ENCODE data around the gene EHBP1.
"Not testable (repeated sequence)": the region's sequence is repeated elsewhere in the genome, so short reads cannot be mapped to it uniquely, and the experiment has no call there.

The EHBP1 gene

GRCh38 chr2:63015389-63015788 is 309.9 kb downstream of the EHBP1 start:
- no peak for DNase-seq (ENCODE audit: low read depth in 2 of 2)

GRCh38 chr2:63018439-63018838 is 312.9 kb downstream of the EHBP1 start:
- no peak for DNase-seq (ENCODE audit: low read depth in 2 of 2)

GRCh38 chr2:63019686-63020085 is 314.2 kb downstream of the EHBP1 start:
- not testable (repeated sequence) for DNase-seq (ENCODE audit: low read depth in 2 of 2)

GRCh38 chr2:63023444-63023843 is 317.9 kb downstream of the EHBP1 start:
- DNase-seq (ENCODE audit: low read depth in 2 of 2) = no peak

- no peak for DNase-seq (ENCODE audit: low read depth in 2 of 2)
These were observed 321.7 kb downstream of the EHBP1 start for GRCh38 chr2:63027220-63027619.

- DNase-seq (ENCODE audit: low read depth in 2 of 2) = no peak
These were observed 323.5 kb downstream of the EHBP1 start for GRCh38 chr2:63029058-63029457.

GRCh38 chr2:63034526-63034925 is 329.0 kb downstream of the EHBP1 start:
- no peak for DNase-seq (ENCODE audit: low read depth in 2 of 2)

- DNase-seq (ENCODE audit: low read depth in 2 of 2) = no peak
These were observed 329.7 kb downstream of the EHBP1 start for GRCh38 chr2:63035169-63035568.

GRCh38 chr2:63035660-63036059 is 330.1 kb downstream of the EHBP1 start:
- no peak for DNase-seq (ENCODE audit: low read depth in 2 of 2)

- DNase-seq (ENCODE audit: low read depth in 2 of 2) = no peak
These were observed 332.5 kb downstream of the EHBP1 start for GRCh38 chr2:63038034-63038433.

GRCh38 chr2:63040586-63040985 is 335.1 kb downstream of the EHBP1 start:
- no peak for DNase-seq (ENCODE audit: low read depth in 2 of 2)

GRCh38 chr2:63041592-63041991 is 336.1 kb downstream of the EHBP1 start:
- DNase-seq (ENCODE audit: low read depth in 2 of 2) = no peak

GRCh38 chr2:63044362-63045327 is 339.1 kb downstream of the EHBP1 start:
- DNase-seq (ENCODE audit: low read depth in 2 of 2) = no peak

GRCh38 chr2:63046552-63046951 is 341.0 kb downstream of the EHBP1 start:
- DNase-seq (ENCODE audit: low read depth in 2 of 2) = no peak

GRCh38 chr2:63046961-63047320 is 341.4 kb downstream of the EHBP1 start:
- DNase-seq (ENCODE audit: low read depth in 2 of 2) = no peak

GRCh38 chr2:63047321-63048279 is 342.1 kb downstream of the EHBP1 start:
- DNase-seq (ENCODE audit: low read depth in 2 of 2) = no peak

- no peak for DNase-seq (ENCODE audit: low read depth in 2 of 2)
These were observed 343.1 kb downstream of the EHBP1 start for GRCh38 chr2:63048367-63049171.

GRCh38 chr2:63049211-63049969 is 343.9 kb downstream of the EHBP1 start:
- DNase-seq (ENCODE audit: low read depth in 2 of 2) = no peak

GRCh38 chr2:63049970-63050333 is 344.4 kb downstream of the EHBP1 start:
- no peak for DNase-seq (ENCODE audit: low read depth in 2 of 2)

- no peak for DNase-seq (ENCODE audit: low read depth in 2 of 2)
These were observed 345.0 kb downstream of the EHBP1 start, which contains the start of gene OTX1 for GRCh38 chr2:63050334-63051041. Gene OTX1, plus strand, starts transcription at chr2:63050830. Its CDS starts 2,161 bp downstream, at chr2:63052991.

Data from stimulated activated CD8-positive, alpha-beta memory T cell treated with anti-CD3 and anti-CD28 coated beads, Interleukin-15, amount 100 ng/mL, for 4 hours (primary cell).